Transverse colon (tissue), 4 donors: Measurements from ENCODE around the gene ERMP1. TPM values are rescaled to one million over a fixed set of nuclear protein-coding genes. Genes with fewer than 3 reads are reported as not detected.
"Not testable (repeated sequence)": the region's sequence is repeated elsewhere in the genome, so short reads cannot be mapped to it uniquely, and the experiment has no call there.

Experiments used
- DNase-seq: peaks from one replicate; pipeline ENCODE4 v3.0.0-alpha.2; 2019
- H3K27ac ChIP-seq, 4 donors: fragments of 200-600 bp; sonication (generic); 2 replicates each; pipeline ENCODE4 v1.5.1; 2016 to 2018; ENCODE audit warnings: inconsistent platforms in 4 of 4
- H3K27me3 ChIP-seq: fragments of 200-600 bp; sonication (generic); 2 replicates; pipeline ENCODE4 v1.5.1; 2017; ENCODE audit warnings: inconsistent platforms
- H3K36me3 ChIP-seq, 4 donors: fragments of 200-600 bp; sonication (generic); 2 replicates each; pipeline ENCODE4 v1.5.1; 2017 to 2019; ENCODE audit warnings: inconsistent platforms in 4 of 4
- H3K4me1 ChIP-seq, 4 donors: fragments of 200-600 bp; sonication (generic); 2 replicates each; pipeline ENCODE4 v1.5.1; 2017 to 2020; ENCODE audit warnings: inconsistent platforms in 4 of 4
- H3K4me3 ChIP-seq, 4 donors: fragments of 200-600 bp; sonication (generic); 1 replicate in 1 of 4; 2 replicates in 3 of 4; pipeline versions ENCODE4 v1.5.1 to v1.6.1; 2017 to 2019; ENCODE audit warnings: inconsistent platforms in 4 of 4
- H3K9me3 ChIP-seq, 2 donors: fragments of 200-600 bp; sonication (generic); 2 replicates each; pipeline ENCODE4 v1.5.1; 2017 to 2019; ENCODE audit warnings: inconsistent platforms in 2 of 2
- CTCF ChIP-seq, 5 experiments: fragments of 200-600 bp in 3 of 5; fragments of 450-650 bp in 2 of 5; sonication (generic) in 3 of 5; IDR thresholded peaks; 1 replicate in 2 of 5; 2 replicates in 3 of 5; pipeline ENCODE4 v1.5.1; 2016 to 2017; ENCODE audit warnings: antibody characterized with exemption in 5 of 5, inconsistent platforms in 3 of 5, mild to moderate bottlenecking in 2 of 5, moderate library complexity in 1 of 5
- EP300 ChIP-seq: sonication (generic); formaldehyde crosslinking; IDR thresholded peaks from one replicate; pipeline ENCODE4 v1.6.1; 2017; ENCODE audit warnings: antibody characterized with exemption, low read depth
- POLR2A ChIP-seq: fragments of 450-650 bp; IDR thresholded peaks from one replicate; pipeline ENCODE4 v1.6.1; 2016; ENCODE audit warnings: antibody characterized with exemption, mild to moderate bottlenecking, moderate library complexity
- POLR2AphosphoS5 ChIP-seq, 3 donors: sonication (generic); formaldehyde crosslinking; IDR thresholded peaks; one replicate each; pipeline ENCODE4 v1.6.1; 2016; ENCODE audit warnings: antibody characterized with exemption in 3 of 3
- WGBS, 2 donors: methylation state at CpG; one replicate each; pipeline ENCODE4 v1.1.5; 2018; ENCODE audit warnings: low coverage in 1 of 2; 5-methylcytosine and 5-hydroxymethylcytosine counted together
- in situ Hi-C, 4 donors: fragments of 200-750 bp; cut with MboI; loops; one replicate each; pipeline versions ENCODE4 v1.15.0 to v1.15.1; 2017; ENCODE audit warnings: low sequenced_read_pairs in 3 of 4, low pct_ligation_motif_present in 1 of 4, low pct_unique_long_range_greater_than_20kb in 1 of 4
- intact Hi-C: fragments of 100-400 bp; cut with DNase I; formaldehyde crosslinking; loops from one replicate; pipeline ENCODE4 v1.15.1; 2023; ENCODE audit warnings: low total_unique reads
- total RNA-seq, 4 donors: library from RNA; depleted of rRNA; stranded (reverse); fragments of >200 nt; gene quantifications; one replicate each; pipeline ENCODE4 v1.1.0, GENCODE V29; 2016

The ERMP1 gene
- total RNA-seq, 4 donors from 2014 or later = 33.3 to 46.2 (median 34.8) TPM

GRCh38 chr9:5784526-5785315 is 48.2 kb downstream of the ERMP1 start:
- intact Hi-C loops = no loop called here
- no peak overlapping the region for H3K4me3 ChIP-seq
- H3K36me3 ChIP-seq = peaks cover 0 to 57% (median 9%) of the 10 kb centered on the region in 4 donors
- WGBS, 2 donors = 58 to 72% methylated on average over 3 to 4 of the region's 4 CpGs
- H3K27me3 ChIP-seq = no peaks in the 10 kb centered on the region
- H3K9me3 ChIP-seq = peaks cover 0 to 6% of the 10 kb centered on the region in 2 donors
- TF ChIP-seq POLR2A (no peak), POLR2AphosphoS5 (IDR thresholded peaks at IDR 0.05) (no peak), CTCF (IDR thresholded peaks at IDR 0.05) (no peak), EP300 (no peak)
- peaks cover 0 to 3% (median 0%) of the 10 kb centered on the region in 4 donors for H3K4me1 ChIP-seq
- DNase-seq = no peak
- H3K27ac ChIP-seq = no peak overlapping the region
- in situ Hi-C loops = no loop called here

- H3K9me3 ChIP-seq = peaks cover 4 to 8% of the 10 kb centered on the region in 2 donors
- no peak for TF ChIP-seq POLR2AphosphoS5 (IDR thresholded peaks at IDR 0.05)
- no peak for TF ChIP-seq CTCF (IDR thresholded peaks at IDR 0.05)
- TF ChIP-seq POLR2A = no peak
- TF ChIP-seq EP300 = no peak
- no peak overlapping the region for H3K27ac ChIP-seq
- no peak overlapping the region for H3K4me3 ChIP-seq
- no peak for DNase-seq
- H3K36me3 ChIP-seq = peaks cover 0 to 64% (median 12%) of the 10 kb centered on the region in 4 donors
- H3K27me3 ChIP-seq = no peaks in the 10 kb centered on the region
- H3K4me1 ChIP-seq = peaks cover 0 to 3% (median 0%) of the 10 kb centered on the region in 4 donors
- intact Hi-C loops = no loop called here
- WGBS, 2 donors = 80 to 97% methylated on average over 1 of the region's 1 CpG
- in situ Hi-C loops = no loop called here
These were observed 48.9 kb downstream of the ERMP1 start for GRCh38 chr9:5783982-5784381.

GRCh38 chr9:5783420-5783819 is 49.5 kb downstream of the ERMP1 start:
- peaks cover 0 to 70% (median 15%) of the 10 kb centered on the region in 4 donors for H3K36me3 ChIP-seq
- H3K27me3 ChIP-seq, H3K4me3 ChIP-seq, H3K4me1 ChIP-seq, intact Hi-C loops, in situ Hi-C loops, DNase-seq, H3K27ac ChIP-seq: not testable (repeated sequence)
- 89 to 97% methylated on average over 3 of the region's 3 CpGs for WGBS, 2 donors
- H3K9me3 ChIP-seq = peaks cover 4 to 11% of the 10 kb centered on the region in 2 donors

DNA sequence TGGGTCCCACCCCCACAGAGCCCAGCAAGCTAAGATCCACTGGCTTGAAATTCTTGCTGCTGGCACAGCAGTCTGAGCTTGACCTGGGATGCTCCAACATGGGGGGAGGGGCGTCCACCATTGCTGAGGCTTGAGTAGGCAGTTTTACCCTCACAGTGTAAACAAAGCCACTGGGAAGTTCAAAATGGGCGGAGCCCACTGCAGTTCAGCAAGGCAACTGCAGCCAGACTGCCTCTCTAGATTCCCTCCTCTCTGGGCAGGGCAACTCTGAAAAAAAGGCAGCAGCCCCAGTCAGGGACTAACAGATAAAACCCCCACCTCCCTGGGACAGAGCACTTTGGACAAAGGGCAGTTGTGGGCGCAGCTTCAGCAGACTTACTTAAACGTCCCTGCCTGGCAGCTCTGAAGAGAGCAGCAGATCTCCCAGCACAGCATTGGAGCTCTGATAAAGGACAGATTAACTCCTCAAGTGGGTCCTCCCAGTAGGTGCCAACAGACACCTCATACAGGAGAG is 53.2 kb downstream of the ERMP1 start:
- H3K4me1 ChIP-seq, intact Hi-C loops, H3K27ac ChIP-seq, in situ Hi-C loops, H3K27me3 ChIP-seq, DNase-seq, H3K4me3 ChIP-seq: not testable (repeated sequence)
- H3K36me3 ChIP-seq = peaks cover 0 to 67% (median 22%) of the 10 kb centered on the region in 4 donors
- peaks cover 4 to 11% of the 10 kb centered on the region in 2 donors for H3K9me3 ChIP-seq
- 96% methylated on average over 4 of the region's 4 CpGs; no CpG with 5 or more reads in 1 of the 2 donors for WGBS, 2 donors

GRCh38 chr9:5778805-5779204 is 54.1 kb downstream of the ERMP1 start:
- H3K9me3 ChIP-seq = peaks cover 4 to 11% of the 10 kb centered on the region in 2 donors
- peaks cover 0 to 67% (median 24%) of the 10 kb centered on the region in 4 donors for H3K36me3 ChIP-seq

More at GRCh38 chr9:5778805-5779204, 54.1 kb downstream of the ERMP1 start:
- Histone ChIP-seq H3K4me1 (no peaks in the 10 kb centered on the region), H3K4me3 (no peak overlapping the region), H3K27ac (no peak overlapping the region), H3K27me3 (no peaks in the 10 kb centered on the region)
- no peak for DNase-seq
- TF ChIP-seq CTCF (IDR thresholded peaks at IDR 0.05) = no peak
- TF ChIP-seq POLR2AphosphoS5 (IDR thresholded peaks at IDR 0.05) = no peak
- TF ChIP-seq EP300 = no peak
- TF ChIP-seq POLR2A = no peak
- intact Hi-C loops = no loop called here
- 100% methylated on average over 1 of the region's 1 CpG for WGBS, 2 donors
- in situ Hi-C loops = no loop called here
